SU-DHL-6 (cell line): ENCODE results near the gene NUP155.

Experiments used
- EZH2phosphoT487 ChIP-seq: fragments of 200-600 bp; sonication (generic), shearing (Covaris generic); conservative IDR thresholded peaks from 2 replicates; pipeline ENCODE4 v1.6.1; 2018; ENCODE audit warnings: mild to moderate bottlenecking, antibody characterized with exemption, low read length, moderate library complexity, mixed read lengths
- TF ChIP-seq, protein P1 (sequence below): fragments of 200-600 bp; sonication (generic); IDR thresholded peaks from one replicate; pipeline ENCODE4 v1.5.1; 2017; ENCODE audit warnings: antibody characterized with exemption, mild to moderate bottlenecking, low read length, moderate library complexity; ENCODE audit not compliant: insufficient read depth, poor library complexity, severe bottlenecking

DNA sequence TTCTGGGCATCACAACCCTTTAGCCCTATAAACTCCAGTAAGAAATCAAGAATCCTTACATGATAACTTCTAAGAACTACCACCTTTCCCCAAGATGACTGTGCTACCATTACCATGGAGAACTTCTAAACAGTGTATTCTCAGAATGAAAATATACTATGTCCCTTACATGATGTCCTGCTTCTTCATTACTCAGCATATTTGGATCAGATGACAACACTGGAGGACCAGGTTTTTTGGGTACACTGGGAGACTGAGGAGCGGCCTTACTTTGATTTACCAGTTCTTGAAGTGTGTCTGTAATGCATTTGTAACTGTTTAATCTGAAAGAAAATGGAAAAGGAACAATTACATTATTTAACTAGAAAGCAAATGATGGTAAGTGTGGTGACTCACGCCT, 66.0 kb downstream of the NUP155 start:
- TF ChIP-seq, protein P1, sequence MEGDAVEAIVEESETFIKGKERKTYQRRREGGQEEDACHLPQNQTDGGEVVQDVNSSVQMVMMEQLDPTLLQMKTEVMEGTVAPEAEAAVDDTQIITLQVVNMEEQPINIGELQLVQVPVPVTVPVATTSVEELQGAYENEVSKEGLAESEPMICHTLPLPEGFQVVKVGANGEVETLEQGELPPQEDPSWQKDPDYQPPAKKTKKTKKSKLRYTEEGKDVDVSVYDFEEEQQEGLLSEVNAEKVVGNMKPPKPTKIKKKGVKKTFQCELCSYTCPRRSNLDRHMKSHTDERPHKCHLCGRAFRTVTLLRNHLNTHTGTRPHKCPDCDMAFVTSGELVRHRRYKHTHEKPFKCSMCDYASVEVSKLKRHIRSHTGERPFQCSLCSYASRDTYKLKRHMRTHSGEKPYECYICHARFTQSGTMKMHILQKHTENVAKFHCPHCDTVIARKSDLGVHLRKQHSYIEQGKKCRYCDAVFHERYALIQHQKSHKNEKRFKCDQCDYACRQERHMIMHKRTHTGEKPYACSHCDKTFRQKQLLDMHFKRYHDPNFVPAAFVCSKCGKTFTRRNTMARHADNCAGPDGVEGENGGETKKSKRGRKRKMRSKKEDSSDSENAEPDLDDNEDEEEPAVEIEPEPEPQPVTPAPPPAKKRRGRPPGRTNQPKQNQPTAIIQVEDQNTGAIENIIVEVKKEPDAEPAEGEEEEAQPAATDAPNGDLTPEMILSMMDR, result no peak
- no peak for TF ChIP-seq EZH2phosphoT487
